ENCODE results near the gene PNPLA7. TPM values are rescaled to one million over a fixed set of nuclear protein-coding genes. Genes with fewer than 3 reads are reported as not detected.

Gene PNPLA7
- total RNA-seq, 4 donors from 2014 or later: 0.26 to 25.7 (median 3.4) TPM

GRCh38 chr9:137461663-137462395 lies 88.4 kb downstream of the PNPLA7 start:
- Histone ChIP-seq H3K27ac (no peak overlapping the region), H3K36me3 (no peaks in the 10 kb centered on the region), H3K4me1 (peaks cover 0 to 16% of the 10 kb centered on the region in 2 donors), H3K9me3 (no peaks in the 10 kb centered on the region), H3K27me3 (no peaks in the 10 kb centered on the region), H3K4me3 (no peak overlapping the region)
- peak; percentile 34 to 43 for DNase-seq
- TF ChIP-seq POLR2A (IDR thresholded peaks at IDR 0.05) (no peak), CTCF (IDR thresholded peaks at IDR 0.05) (no peak)
- intact Hi-C loops (cut with DNase I; ENCODE audit: low total_unique reads): no loop called here

- H3K27ac ChIP-seq: no peak overlapping the region
- no peak overlapping the region for H3K4me3 ChIP-seq
- no peaks in the 10 kb centered on the region for H3K9me3 ChIP-seq
- DNase-seq: peak in 1 of 2 donors; percentile 25
- no peaks in the 10 kb centered on the region for H3K27me3 ChIP-seq
- intact Hi-C loops (cut with DNase I; ENCODE audit: low total_unique reads): no loop called here
- no peak for TF ChIP-seq POLR2A (IDR thresholded peaks at IDR 0.05)
- peaks cover 0 to 16% of the 10 kb centered on the region in 2 donors for H3K4me1 ChIP-seq
- H3K36me3 ChIP-seq: no peaks in the 10 kb centered on the region
These were observed 88.9 kb downstream of the PNPLA7 start for GRCh38 chr9:137461316-137461662.

- Histone ChIP-seq H3K27me3 (no peaks in the 10 kb centered on the region), H3K4me1 (peaks cover 0 to 16% of the 10 kb centered on the region in 2 donors), H3K9me3 (no peaks in the 10 kb centered on the region), H3K27ac (no peak overlapping the region), H3K36me3 (no peaks in the 10 kb centered on the region), H3K4me3 (no peak overlapping the region)
- no peak for TF ChIP-seq POLR2A (IDR thresholded peaks at IDR 0.05)
- TF ChIP-seq CTCF (IDR thresholded peaks at IDR 0.05): no peak
- DNase-seq: peak; percentile 18 to 20
- intact Hi-C loops (cut with DNase I; ENCODE audit: low total_unique reads): no loop called here
These were observed 89.6 kb downstream of the PNPLA7 start for GRCh38 chr9:137460363-137461315.

- H3K27me3 ChIP-seq: no peaks in the 10 kb centered on the region
- no peak for DNase-seq
- H3K27ac ChIP-seq: peak overlapping the region; percentile 62 to 67
- H3K9me3 ChIP-seq: no peaks in the 10 kb centered on the region
- intact Hi-C loops (cut with DNase I; ENCODE audit: low total_unique reads): no loop called here
- peaks cover 0 to 23% of the 10 kb centered on the region in 2 donors for H3K4me1 ChIP-seq
- no peaks in the 10 kb centered on the region for H3K36me3 ChIP-seq
- peak overlapping the region; percentile 50 to 54 for H3K4me3 ChIP-seq
- TF ChIP-seq POLR2A (IDR thresholded peaks at IDR 0.05) (no peak), CTCF (IDR thresholded peaks at IDR 0.05) (no peak)
These were observed 90.4 kb downstream of the PNPLA7 start for GRCh38 chr9:137459601-137460362.

GRCh38 chr9:137459152-137459600 lies 91.0 kb downstream of the PNPLA7 start, which contains the start of gene NSMF:
Gene NSMF, minus strand, starts transcription at chr9:137459334. Its CDS starts 232 bp downstream, at chr9:137459102.
- Histone ChIP-seq H3K27me3 (no peaks in the 10 kb centered on the region), H3K9me3 (no peaks in the 10 kb centered on the region), H3K27ac (peak within 1 kb of the TSS; percentile 67 to 68), H3K4me3 (peak within 1 kb of the TSS; percentile 50 to 54), H3K36me3 (no peaks in the 10 kb centered on the region), H3K4me1 (peaks cover 0 to 26% of the 10 kb centered on the region in 2 donors)
- TF ChIP-seq CTCF (IDR thresholded peaks at IDR 0.05): no peak
- TF ChIP-seq POLR2A (IDR thresholded peaks at IDR 0.05): peak; percentile 94 to 95
- peak; percentile 93 to 95 for DNase-seq
- intact Hi-C loops (cut with DNase I; ENCODE audit: low total_unique reads): no loop called here
